MM.1S (cell line): Measurements from ENCODE around the gene HNRNPR.

Experiments
- EZH2 ChIP-seq: fragments of 300-600 bp; sonication (generic); optimal IDR thresholded peaks from 2 replicates; pipeline ENCODE3; 2017; ENCODE audit warnings: low read depth, mild to moderate bottlenecking, antibody characterized with exemption, low read length, mixed read lengths
- EZH2phosphoT487 ChIP-seq: fragments of 300-600 bp; sonication (generic); IDR thresholded peaks from 2 replicates; pipeline ENCODE4 v1.6.1; 2018; ENCODE audit warnings: antibody characterized with exemption, low read length
- TF ChIP-seq, protein P1 (sequence below): fragments of 300-600 bp; sonication (generic); IDR thresholded peaks from 2 replicates; pipeline ENCODE4 v1.5.1; 2016; ENCODE audit warnings: antibody characterized with exemption, low read length, mixed read lengths

DNA sequence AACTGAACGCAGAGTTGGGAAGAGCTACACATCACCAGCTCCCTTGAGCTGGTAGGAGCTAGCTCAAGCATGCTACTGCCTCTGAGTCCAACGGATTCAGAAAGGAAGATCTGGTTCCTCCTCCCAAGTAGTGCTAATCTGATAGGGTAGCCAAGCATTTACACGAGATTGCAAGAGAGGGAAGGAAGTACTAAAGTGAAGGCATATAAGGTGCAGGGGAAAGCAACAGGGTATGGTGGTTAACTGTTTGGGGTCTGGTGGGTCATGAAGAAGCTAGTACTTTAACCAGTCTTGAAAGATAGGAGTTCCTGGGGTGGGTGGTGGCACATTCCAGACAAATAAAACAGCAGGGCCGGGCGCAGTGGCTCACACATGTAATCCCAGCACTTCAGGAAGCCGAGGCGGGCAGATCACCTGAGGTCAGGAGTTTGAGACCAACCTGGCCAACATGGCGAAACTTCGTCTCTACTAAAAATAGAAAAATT, 45.8 kb upstream of the HNRNPR start:
- TF ChIP-seq, protein P1, sequence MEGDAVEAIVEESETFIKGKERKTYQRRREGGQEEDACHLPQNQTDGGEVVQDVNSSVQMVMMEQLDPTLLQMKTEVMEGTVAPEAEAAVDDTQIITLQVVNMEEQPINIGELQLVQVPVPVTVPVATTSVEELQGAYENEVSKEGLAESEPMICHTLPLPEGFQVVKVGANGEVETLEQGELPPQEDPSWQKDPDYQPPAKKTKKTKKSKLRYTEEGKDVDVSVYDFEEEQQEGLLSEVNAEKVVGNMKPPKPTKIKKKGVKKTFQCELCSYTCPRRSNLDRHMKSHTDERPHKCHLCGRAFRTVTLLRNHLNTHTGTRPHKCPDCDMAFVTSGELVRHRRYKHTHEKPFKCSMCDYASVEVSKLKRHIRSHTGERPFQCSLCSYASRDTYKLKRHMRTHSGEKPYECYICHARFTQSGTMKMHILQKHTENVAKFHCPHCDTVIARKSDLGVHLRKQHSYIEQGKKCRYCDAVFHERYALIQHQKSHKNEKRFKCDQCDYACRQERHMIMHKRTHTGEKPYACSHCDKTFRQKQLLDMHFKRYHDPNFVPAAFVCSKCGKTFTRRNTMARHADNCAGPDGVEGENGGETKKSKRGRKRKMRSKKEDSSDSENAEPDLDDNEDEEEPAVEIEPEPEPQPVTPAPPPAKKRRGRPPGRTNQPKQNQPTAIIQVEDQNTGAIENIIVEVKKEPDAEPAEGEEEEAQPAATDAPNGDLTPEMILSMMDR, result no peak
- TF ChIP-seq EZH2 (no peak), EZH2phosphoT487 (no peak)
